HG03342 (cell line): ENCODE data around the gene PLEKHF1.

Experiments used
- ATAC-seq: cut with Tn5 transposase; IDR thresholded peaks from one replicate; pipeline ENCODE4 v1.9.1; 2021; ENCODE audit warnings: mild to moderate bottlenecking, moderate library complexity; ENCODE audit not compliant: unreplicated experiment

Gene PLEKHF1

DNA sequence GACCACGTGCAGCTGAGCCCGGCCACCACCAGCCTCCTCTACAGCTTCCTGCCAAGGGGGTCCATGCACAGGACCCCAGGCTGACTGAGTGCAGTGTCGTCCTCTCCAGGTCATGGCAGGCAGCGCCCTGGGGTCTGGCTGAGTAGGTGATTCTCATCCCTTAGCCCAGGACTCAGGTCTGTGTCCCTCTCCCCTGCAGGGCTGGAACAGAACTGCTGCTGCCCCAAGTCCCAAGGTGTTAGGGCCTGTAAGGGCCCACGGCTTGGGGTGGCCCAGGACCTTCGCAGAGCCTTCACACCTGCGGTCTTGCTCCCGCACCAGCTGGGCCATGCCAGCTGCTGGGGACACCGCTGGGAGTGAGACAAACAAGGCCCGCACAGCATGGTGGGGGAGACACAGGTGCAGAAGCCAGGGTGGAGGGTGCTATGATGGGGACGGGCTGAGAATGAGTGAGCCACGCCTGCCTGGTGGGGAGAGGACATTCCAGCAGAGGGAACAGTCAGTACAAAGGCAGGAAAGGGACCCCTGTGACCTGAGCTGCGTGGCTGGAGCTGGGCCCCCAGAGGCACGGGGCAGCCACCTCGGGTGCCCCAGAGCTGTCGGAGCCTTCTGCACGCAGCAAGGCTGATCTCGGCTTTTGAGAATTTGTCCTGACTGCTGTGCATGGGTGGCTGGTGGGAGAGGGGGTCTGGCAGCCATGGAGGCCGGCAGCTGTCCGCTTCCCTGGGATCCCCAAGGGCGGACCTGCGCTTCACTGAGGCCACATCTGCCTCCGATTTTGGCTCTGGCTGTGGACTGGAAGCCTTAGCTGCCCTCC lies 11.9 kb downstream of the PLEKHF1 start:
- ATAC-seq, result no peak

DNA sequence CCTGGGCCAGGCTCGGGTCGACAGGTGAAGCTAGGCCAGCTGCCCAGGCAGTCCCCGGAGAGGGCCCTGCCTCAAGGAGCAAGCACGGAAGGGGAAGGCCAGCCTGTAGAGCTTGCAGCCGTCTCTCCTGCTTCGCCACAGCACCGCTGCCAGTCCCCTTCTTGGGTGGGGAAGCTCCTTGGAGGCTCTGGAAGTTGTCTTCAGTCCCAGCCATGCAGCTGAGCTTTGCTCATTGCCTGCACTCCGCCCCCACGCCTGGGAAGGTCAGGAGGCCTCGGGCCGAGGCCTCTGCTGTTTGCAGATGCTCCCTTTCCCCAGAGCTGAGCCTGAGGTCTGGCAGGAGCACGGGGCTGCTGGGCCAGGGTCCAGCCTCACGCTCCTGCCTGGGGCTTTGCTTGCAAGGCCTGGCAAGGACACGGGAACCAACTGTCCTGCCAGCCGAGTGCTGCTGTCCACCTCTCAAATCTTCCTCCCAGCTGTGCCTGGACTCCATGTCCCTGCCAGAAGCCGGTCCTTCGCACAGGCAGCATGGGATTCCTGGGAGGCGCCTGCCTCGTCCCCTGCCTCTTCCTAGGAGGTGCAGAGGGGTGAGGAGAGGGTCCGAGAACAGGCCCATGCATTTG lies 13.3 kb downstream of the PLEKHF1 start:
- ATAC-seq, result no peak

DNA sequence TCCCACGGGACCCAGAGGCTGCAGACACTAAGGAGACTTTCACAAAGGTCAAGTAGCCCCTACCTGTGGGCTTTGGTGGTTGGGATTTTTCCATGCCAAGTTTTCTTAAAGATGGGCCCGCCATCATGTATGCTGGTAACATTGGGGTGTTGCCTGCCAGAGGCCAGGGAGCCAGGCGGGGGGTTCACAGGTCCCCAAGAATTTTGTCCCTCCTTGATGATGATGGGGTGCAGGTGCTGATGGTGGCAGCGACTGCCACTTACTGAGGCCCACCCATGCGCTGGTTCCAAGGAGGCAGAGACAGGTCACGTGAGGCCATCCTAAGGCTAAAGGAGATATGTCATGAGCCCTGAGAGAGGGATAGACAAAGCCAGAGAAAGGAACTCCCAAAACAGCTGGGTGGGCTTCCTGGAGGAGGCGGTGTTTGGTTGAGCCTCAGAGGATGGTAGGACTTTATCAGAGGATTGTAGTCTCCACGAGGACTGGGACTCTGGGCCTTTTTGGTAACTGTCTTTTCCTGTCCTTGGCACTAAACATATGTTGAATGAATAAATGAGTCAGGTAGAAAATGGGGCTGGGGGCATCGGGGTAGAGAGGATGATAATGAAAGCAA lies 14.4 kb downstream of the PLEKHF1 start:
- no peak for ATAC-seq

DNA sequence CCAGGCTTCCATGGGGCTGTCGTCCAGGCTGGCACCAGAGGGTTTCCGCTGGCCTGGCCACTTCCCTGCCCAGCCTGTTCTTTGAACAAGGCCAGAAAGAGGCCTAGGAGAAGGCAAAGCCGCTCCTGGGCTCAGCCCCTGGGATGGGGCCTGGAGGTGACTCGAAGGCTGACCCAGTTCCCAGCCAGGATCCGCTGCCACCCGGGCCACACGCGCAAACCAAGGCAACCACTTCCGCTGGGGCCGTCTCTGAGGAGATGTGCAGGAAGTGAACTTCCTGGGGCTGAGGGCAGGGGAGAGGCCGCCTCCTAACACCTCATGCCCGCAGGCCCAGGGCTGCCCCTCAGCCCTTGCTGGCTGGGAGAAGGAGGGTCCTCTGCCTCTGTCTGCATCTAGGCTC lies 15.2 kb downstream of the PLEKHF1 start:
- peak; percentile 72 for ATAC-seq

DNA sequence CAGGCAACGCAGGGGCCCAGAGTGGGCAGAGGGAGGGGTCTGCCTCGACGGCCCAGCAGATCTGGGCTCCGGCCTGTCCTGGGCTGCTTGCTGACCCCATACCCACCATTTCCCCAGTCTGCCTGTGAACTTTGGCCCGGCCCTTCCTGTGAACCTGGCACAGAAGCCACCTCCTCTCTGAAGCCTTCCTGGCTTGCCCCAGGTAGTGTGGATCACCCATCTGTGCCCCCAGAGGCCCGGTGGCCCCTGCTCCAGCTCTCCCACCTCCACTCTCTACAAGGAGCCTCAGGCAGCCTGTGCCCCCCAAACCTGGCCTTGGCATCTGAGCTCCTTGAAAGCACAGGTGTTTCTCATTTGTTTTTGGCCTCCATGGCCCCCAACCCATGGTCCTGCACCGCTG lies 15.7 kb downstream of the PLEKHF1 start:
- no peak for ATAC-seq

DNA sequence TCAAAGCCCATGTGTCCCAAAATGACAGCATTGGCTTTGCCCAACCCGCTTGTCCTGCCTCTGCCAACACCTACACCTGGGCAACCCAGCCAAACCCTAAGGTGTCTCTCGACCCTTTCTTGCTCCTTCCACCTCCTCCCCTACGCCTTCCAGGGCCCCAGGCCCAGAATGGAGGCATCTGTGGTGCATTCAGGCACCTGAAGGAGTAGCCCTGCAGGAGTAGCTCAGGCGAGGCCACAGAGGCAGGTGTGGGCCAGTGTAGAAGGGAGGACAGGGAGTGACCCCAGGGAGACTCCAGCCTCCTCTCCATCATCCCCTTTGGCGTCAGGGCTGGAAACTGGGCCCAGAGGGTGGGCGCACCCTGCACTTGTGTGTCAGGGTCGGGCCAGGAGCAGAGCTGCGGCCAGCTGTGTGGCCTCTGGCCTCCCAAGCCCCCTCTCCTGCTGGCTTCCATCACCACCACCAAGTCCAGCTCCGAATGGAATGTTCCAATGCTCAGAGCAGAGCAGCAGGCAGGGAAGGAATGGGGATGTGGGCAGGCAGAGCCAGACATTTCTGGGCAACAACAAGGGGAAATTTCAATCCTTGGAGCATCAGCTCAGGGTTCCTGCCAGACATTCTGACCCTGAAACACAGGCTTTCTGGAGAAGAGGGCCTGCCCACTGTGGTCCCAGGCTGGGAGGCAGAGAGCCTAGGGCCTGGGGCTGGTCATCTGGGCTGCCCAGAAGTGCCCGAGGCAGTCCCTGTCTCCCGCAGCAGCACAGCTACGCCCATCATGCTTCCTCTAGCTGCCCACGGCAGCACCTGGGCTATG lies 16.4 kb downstream of the PLEKHF1 start:
- no peak for ATAC-seq

DNA sequence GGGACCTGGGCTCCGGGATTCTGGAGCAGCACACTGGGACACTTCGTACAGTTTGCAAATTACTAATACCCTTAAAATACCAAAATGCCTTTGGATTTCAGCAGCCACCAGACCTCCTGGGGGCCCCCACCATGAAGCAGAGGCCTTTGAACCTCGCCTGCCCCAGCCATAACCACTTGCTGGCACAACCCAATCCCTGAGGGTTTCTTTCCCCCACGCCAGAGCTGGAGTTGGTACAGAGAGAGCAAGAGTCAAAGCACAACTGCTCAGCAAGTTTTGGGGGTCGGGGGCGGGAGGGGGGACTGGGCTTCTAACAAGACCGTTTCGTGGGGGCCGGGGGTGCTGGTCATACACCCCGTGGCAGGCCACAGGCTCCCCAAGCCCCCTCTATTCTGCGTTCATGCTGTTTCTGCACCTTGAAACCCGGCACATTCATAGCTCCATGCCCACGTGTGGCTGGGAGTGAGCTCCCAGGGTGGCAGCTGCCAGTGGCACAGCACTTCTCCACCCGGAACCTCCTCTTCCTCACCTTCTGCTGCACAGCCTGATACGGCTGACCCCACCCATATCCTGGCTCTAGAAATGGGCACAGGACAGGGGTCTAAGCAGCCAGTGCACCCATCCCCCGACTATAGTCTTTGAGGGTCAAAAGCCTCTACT lies 17.1 kb downstream of the PLEKHF1 start:
- ATAC-seq, result no peak

DNA sequence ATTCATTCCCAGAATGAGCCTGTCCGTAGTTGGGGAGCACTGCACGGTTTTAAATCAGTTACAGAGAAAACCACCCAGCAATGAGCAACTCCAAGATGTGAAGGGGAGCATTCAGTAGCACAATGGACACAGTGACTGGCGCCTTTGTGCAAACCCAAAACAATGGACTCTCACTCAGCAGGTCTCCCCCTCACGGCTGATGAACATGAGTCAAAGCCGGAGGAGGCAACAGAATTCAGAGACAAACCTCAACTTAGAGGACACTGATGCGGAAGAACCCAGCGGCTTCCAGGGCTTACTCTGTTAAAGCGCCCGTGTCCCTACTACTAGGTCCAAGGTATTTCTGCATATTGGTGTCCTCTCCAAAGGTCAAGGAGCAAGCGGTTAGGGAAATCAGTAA lies 17.7 kb downstream of the PLEKHF1 start:
- ATAC-seq, result no peak

DNA sequence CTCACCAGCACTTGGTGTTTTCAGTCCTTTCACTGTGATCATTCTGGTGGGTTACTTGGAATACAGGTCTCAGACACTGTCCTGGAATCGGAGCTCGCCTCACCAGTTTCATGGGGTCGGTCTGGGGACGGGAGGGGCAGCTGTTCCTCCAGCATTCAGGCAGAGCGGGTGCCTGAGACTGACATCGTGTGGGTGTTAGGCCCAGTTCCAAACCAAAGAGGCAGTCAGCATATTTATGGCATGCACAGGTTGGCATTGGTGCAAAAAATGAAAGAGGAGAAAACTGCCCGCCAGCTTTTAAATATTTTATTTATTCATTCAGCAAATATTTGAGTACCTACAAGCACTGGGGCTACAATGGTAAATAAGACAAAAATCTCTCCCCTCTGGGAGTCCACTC lies 20.1 kb downstream of the PLEKHF1 start:
- ATAC-seq, result no peak

DNA sequence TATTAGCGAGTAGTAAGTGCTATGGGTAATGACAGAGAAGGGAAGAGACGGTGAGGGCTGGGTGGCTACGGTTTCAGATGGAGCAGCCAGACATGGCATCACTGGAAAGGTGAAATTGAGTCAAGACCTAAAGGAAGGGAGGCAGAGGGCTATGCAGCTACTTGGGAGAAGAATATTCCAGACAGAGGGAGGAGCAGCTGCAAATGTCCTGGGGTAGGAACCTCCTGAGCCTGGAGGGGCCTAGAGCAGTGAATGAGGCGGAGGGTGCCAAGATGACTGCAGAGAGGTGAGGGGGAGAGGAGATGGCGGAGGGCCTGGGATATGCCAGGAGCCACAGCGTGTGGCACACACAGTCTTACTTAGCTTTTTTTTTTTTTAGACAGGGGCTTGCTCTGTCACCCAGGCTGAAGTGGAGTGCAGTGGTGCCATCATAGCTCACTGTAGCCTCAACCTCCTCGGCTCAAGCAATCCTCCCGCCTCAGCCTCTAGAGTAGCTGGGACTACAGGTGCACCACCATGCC lies 21.1 kb downstream of the PLEKHF1 start:
- no peak for ATAC-seq

DNA sequence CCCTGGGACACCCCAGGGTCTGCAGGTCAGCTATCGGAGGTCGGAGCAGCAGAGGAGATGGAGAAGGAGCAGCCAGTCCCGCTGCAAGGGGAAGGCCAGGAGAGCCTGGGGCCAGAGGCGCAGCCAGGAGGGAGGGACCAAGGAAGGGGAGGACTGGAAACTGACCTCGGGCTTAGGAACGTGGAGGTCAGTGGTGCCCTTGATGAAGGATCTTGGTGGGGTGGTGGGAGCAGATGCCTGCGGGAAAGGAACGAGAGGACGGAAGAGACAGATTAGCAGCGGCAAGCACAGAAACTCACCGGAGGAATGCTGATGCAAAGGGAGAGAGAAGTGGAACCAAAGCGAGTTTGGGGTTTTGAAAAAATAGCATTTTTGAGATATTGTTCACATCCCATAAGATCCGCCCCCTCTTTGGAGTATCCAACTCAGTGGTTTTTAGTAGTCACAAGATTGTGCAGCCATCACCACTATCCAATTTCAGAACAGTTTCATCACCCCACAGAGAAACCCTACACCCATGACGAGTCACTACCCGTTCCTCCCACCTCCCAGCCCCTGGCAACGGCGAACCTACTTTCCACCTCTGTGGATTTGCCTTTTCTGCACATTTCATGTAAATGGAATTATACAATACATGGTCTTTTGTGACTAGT lies 22.1 kb downstream of the PLEKHF1 start:
- no peak for ATAC-seq

DNA sequence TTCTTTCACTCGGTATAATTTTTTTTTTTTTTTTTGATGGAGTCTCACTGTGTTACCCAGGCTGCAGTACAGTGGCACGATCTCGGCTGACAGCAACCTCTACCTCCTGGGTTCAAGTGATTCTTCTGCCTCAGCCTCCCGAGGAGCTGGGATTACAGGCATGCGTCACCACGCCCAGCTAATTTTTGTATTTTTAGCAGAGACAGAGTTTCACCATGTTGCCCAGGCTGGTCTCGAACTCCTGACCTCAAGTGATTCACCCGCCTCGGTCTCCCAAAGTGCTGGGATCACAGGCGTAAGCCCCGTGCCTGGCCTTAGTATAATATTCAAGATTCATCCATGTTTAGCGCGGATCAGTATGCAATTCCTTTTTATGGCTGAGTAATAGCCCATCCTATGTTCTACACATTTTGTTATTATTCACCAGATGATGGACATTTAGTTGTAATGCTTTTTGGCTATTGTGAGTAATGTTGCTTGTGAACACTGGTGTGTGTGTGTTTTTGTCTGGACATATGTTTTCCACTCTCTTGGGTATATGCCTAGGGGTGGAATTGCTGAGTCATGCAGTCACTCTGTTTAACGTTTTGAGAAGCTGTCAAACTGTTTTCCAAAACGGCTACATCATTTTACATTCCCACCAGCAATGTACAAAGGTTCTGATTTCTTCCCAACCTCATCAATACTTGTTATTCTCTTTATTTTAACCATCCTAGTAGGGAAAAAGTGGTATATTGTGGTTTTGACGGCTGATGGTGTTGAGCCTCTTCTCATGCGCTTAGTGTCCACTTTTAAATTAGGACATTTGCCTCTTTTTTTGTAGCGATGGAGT lies 22.9 kb downstream of the PLEKHF1 start:
- ATAC-seq, result no peak

DNA sequence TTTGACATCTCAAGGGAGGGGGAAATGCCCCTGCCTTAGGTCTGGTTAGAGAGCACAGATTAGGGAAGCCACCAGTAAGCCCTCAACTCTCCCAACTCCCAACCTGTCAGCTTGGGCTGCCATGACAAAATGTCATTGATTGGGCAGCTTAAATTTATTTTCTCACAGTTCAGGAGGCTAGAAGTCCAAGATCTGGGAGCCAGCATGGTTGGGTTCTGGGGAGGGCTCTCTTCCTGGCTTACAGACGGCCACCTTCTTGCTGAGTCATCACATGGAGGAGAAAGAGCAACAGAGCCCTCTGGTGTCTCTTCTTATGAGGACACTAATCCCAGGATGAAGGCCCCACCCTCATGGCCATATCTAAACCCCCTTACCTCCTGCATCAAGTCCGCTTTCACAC lies 25.6 kb downstream of the PLEKHF1 start:
- no peak for ATAC-seq

DNA sequence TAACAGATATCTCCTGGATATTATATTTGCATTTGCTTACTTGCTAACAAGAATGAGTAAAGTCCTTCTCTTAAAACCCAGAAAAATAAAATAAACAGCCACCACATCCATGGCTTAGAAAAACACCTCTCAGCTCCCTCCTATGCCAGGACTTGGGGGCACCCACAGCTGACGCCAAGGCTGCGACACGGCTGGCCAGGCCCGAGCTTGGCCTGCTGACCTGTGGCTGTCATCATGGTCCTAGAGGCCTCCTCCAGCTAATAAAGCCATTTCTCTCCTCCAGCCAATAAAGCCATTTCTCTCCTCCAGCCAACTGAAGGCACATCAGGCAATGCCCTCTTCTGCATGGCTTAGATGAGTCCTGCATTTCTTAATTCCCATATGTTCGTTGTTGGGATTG lies 28.9 kb downstream of the PLEKHF1 start:
- no peak for ATAC-seq

DNA sequence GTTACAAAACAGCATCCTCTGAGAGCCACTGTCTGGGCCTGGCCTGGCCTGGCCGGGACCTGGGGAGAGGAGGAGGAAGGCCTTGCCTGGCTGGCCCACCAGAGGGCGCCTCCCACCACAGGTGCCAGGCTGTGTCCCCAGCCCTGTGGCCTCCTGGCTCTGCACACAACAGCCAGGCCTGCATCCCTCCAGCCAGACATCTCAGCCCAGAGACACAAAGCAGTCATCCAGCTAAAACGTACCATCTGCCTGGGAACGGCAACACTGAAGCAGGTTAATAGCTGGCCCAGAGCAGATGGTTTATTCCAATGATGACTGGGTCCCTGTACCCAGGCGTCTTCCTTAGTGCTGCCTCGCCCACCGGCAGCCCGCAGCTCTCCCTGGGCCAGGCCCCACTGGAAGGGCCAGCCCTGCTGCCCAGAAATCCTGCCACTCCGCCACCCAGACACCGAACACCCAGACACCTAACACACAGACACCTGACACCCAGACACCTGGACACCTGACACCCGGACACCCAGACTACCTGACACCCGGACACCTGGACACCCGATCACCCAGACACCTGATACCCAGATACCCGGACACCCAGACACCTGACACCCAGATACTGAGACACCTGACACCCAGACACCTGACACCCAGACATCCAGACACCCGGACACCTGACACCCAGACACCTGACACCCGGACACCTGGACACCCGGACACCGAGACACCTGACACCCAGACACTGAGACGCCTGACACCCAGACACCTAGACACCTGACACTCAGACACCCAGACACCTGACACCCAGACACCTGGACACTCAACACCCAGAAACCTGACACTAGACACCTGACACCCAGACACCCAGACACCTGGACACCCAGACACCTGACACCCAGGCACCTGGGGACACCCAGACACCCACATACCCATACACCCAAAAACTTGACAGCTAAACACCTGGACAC lies 29.7 kb downstream of the PLEKHF1 start:
- ATAC-seq, result peak; percentile 88

DNA sequence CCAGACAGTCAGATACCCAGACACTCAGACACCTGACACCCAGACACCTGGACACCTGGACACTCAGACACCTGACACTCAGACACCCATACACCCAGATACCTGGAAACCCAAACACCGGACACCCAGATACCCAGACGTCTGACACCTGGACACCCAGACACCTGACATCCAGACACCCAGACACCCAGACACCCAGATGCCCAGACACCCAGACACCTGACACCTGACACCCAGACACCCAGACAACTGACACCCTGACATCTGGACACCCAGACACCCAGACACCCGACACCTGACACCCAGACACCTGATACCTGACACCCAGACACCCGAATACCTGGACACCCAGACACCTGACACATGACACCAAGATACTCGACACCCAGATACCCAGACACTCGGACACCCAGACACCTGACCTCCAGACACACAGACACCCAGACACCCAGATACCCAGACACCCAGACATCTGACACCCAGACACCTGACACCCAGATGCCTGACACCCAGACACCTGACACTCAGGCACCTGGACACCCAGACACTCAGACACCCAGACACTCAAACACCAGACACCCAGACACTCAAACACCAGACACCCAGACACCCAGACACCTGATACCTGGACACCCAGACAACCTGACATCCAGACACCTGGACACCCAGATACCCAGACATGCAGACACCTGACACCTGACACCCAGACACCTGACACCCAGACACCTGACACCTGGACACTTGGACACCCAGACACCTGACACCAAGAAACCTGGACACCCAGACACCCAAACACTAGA lies 30.7 kb downstream of the PLEKHF1 start:
- no peak for ATAC-seq

DNA sequence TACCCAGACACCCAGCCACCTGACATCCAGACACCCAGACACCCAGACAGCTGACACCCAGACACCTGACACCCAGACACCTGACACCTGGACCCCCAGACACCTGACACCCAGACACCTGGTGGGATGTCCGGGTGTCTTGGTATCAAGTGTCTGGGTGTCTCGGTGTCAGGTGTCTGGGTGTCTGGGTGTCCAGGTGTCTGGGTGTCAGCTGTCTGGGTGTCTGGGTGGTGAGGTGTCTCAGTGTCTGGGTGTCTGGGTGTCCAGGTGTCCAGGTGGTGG lies 31.2 kb downstream of the PLEKHF1 start:
- no peak for ATAC-seq
